ENCODE data around the gene ZNF316.

Gene ZNF316

DNA sequence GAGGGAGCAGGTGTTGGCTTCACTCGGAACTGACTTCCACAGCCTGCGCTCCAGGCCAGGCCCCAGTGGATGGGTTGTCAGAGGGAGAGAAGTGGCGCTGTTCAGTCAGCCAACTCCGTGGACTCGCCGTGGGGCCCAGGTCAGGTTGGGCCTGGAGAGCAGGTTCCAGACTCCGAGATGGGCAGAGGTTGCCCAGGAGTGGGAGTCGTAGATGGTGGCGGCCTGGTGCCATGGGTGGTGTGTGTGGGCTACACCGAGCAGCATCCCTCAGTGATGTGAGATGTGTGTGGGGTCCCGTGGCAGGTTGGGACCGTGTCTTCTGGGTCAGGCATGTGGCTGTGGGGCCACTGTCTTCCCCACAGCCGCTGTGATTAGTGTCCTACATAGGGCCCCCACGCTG is 10.4 kb downstream of the ZNF316 start:
- CTCF ChIA-PET = no interaction called here
- Mint-ChIP-seq H3K27ac (no peak overlapping the region), H3K27me3 (no peaks in the 10 kb centered on the region), H3K4me1 (no peaks in the 10 kb centered on the region), H3K4me3 (no peak overlapping the region), H3K36me3 (peaks cover 78% of the 10 kb centered on the region), H3K9me3 (peaks cover 11% of the 10 kb centered on the region)
- DNase-seq = no peak

- H3K4me1 Mint-ChIP-seq = no peaks in the 10 kb centered on the region
- CTCF ChIA-PET = no interaction called here
- H3K27ac Mint-ChIP-seq = no peak overlapping the region
- H3K36me3 Mint-ChIP-seq = peaks cover 75% of the 10 kb centered on the region
- H3K4me3 Mint-ChIP-seq = no peak overlapping the region
- DNase-seq = no peak
- peaks cover 11% of the 10 kb centered on the region for H3K9me3 Mint-ChIP-seq
- H3K27me3 Mint-ChIP-seq = no peaks in the 10 kb centered on the region
Observed at GRCh38 chr7:6648066-6648814, 11.1 kb downstream of the ZNF316 start.

GRCh38 chr7:6648815-6649104 is 11.6 kb downstream of the ZNF316 start:
- no peak overlapping the region for H3K27ac Mint-ChIP-seq
- CTCF ChIA-PET = no interaction called here

GRCh38 chr7:6649241-6649961 is 12.3 kb downstream of the ZNF316 start:
- CTCF ChIA-PET = no interaction called here
- H3K27ac Mint-ChIP-seq = no peak overlapping the region
- no peak for DNase-seq
- peaks cover 65% of the 10 kb centered on the region for H3K36me3 Mint-ChIP-seq
- H3K9me3 Mint-ChIP-seq = peaks cover 11% of the 10 kb centered on the region
- no peaks in the 10 kb centered on the region for H3K4me1 Mint-ChIP-seq
- no peak overlapping the region for H3K4me3 Mint-ChIP-seq
- no peaks in the 10 kb centered on the region for H3K27me3 Mint-ChIP-seq

More at GRCh38 chr7:6648815-6649104, 11.6 kb downstream of the ZNF316 start:
- Mint-ChIP-seq H3K27me3 (no peaks in the 10 kb centered on the region), H3K36me3 (peaks cover 70% of the 10 kb centered on the region), H3K4me1 (no peaks in the 10 kb centered on the region), H3K4me3 (no peak overlapping the region), H3K9me3 (peaks cover 11% of the 10 kb centered on the region)
- DNase-seq = no peak

DNA sequence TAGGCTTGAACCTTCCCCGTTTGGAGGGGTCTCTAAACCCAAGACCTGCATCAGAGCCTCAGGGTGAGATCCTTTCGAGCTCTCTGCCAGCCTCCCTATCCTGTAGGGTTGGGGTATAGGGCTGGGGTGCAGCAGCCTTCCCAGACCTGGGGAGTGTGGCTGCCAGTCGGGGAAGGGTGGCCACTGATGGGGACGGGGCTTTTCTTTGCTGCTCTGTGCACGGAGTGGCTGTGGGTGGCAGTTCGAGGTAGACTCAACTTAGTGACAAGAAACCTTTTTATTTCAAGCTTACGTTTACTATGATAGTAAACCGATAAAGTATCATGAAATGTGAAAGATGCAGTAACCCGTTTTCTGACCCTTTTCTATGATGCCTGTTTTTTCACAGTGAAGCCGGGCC is 13.0 kb downstream of the ZNF316 start:
- Mint-ChIP-seq H3K27ac (no peak overlapping the region), H3K4me3 (no peak overlapping the region), H3K9me3 (peaks cover 14% of the 10 kb centered on the region), H3K36me3 (peaks cover 63% of the 10 kb centered on the region), H3K4me1 (no peaks in the 10 kb centered on the region), H3K27me3 (no peaks in the 10 kb centered on the region)
- DNase-seq = no peak
- CTCF ChIA-PET = no interaction called here

GRCh38 chr7:6650521-6651011 is 13.4 kb downstream of the ZNF316 start:
- Mint-ChIP-seq H3K9me3 (peaks cover 14% of the 10 kb centered on the region), H3K4me3 (no peak overlapping the region), H3K27ac (no peak overlapping the region), H3K4me1 (no peaks in the 10 kb centered on the region), H3K36me3 (peaks cover 64% of the 10 kb centered on the region), H3K27me3 (no peaks in the 10 kb centered on the region)
- DNase-seq = no peak
- CTCF ChIA-PET = no interaction called here

GRCh38 chr7:6651851-6652445 is 14.8 kb downstream of the ZNF316 start:
- CTCF ChIA-PET = no interaction called here
- Mint-ChIP-seq H3K9me3 (peaks cover 14% of the 10 kb centered on the region), H3K36me3 (peaks cover 54% of the 10 kb centered on the region), H3K4me1 (no peaks in the 10 kb centered on the region), H3K4me3 (no peak overlapping the region), H3K27me3 (no peaks in the 10 kb centered on the region), H3K27ac (no peak overlapping the region)
- no peak for DNase-seq

DNA sequence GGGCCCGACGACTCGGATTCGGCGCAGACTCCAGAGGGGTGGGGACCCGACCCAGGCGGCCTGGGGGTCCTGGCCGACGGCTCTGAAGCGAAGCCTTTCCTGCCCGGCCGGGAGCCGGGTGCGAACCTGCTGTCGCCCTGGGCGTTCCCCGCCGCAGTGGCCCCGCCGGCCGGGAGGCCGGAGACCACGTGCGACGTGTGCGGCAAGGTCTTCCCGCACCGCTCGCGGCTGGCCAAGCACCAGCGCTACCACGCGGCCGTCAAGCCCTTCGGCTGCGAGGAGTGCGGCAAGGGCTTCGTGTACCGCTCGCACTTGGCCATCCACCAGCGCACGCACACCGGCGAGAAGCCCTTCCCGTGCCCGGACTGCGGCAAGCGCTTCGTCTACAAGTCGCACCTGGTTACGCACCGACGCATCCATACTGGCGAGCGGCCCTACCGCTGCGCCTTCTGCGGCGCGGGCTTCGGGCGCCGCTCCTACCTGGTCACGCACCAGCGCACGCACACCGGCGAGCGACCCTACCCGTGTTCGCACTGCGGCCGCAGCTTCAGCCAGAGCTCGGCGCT is 15.4 kb downstream of the ZNF316 start:
- CTCF ChIA-PET = no interaction called here
- no peak for DNase-seq
- H3K4me3 Mint-ChIP-seq = no peak overlapping the region
- no peak overlapping the region for H3K27ac Mint-ChIP-seq
- no peaks in the 10 kb centered on the region for H3K27me3 Mint-ChIP-seq
- peaks cover 49% of the 10 kb centered on the region for H3K36me3 Mint-ChIP-seq
- H3K9me3 Mint-ChIP-seq = peaks cover 14% of the 10 kb centered on the region
- H3K4me1 Mint-ChIP-seq = no peaks in the 10 kb centered on the region

- Mint-ChIP-seq H3K9me3 (peaks cover 14% of the 10 kb centered on the region), H3K27me3 (no peaks in the 10 kb centered on the region), H3K4me3 (no peak overlapping the region), H3K27ac (no peak overlapping the region), H3K4me1 (no peaks in the 10 kb centered on the region), H3K36me3 (peaks cover 45% of the 10 kb centered on the region)
- CTCF ChIA-PET = no interaction called here
- no peak for DNase-seq
Observed at GRCh38 chr7:6653071-6654003, 16.2 kb downstream of the ZNF316 start.

DNA sequence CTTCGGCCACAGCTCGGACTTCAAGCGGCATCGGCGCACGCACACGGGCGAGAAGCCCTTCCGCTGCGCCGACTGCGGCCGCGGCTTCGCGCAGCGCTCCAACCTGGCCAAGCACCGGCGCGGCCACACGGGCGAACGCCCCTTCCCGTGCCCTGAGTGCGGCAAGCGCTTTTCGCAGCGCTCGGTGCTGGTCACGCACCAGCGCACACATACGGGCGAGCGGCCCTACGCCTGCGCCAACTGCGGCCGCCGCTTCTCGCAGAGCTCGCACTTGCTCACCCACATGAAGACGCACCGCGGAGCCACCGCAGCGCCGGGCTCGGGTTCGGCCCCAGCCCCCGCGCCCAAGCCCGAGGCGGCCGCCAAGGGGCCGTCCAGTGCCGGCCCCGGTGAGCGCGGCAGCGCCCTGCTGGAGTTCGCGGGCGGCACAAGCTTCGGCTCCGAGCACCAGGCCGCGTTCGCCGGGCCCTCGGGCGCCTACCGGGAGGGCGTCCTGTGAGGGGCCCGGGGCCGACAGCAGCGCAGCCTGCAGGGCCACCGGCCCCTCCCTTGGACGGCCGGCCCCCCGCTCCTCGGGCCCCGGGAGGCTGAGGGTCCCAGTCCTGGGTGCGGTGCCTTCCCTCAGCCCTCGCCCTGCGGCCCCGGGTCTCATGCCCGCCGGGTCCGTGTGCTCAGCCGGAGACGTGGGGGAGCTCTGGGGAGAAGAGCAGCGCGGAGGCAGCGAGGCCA is 17.2 kb downstream of the ZNF316 start:
- no peak overlapping the region for H3K4me3 Mint-ChIP-seq
- H3K27ac Mint-ChIP-seq = no peak overlapping the region
- CTCF ChIA-PET = no interaction called here
- peaks cover 38% of the 10 kb centered on the region for H3K36me3 Mint-ChIP-seq
- peaks cover 5% of the 10 kb centered on the region for H3K27me3 Mint-ChIP-seq
- peaks cover 14% of the 10 kb centered on the region for H3K9me3 Mint-ChIP-seq
- no peak for DNase-seq
- no peaks in the 10 kb centered on the region for H3K4me1 Mint-ChIP-seq

- peaks cover 12% of the 10 kb centered on the region for H3K27me3 Mint-ChIP-seq
- no peak overlapping the region for H3K27ac Mint-ChIP-seq
- peaks cover 31% of the 10 kb centered on the region for H3K36me3 Mint-ChIP-seq
- H3K9me3 Mint-ChIP-seq = peaks cover 12% of the 10 kb centered on the region
- no peak overlapping the region for H3K4me3 Mint-ChIP-seq
- H3K4me1 Mint-ChIP-seq = no peaks in the 10 kb centered on the region
- CTCF ChIA-PET = no interaction called here
- DNase-seq = no peak
Observed at GRCh38 chr7:6654842-6655610, 17.9 kb downstream of the ZNF316 start.

- Mint-ChIP-seq H3K36me3 (peaks cover 23% of the 10 kb centered on the region), H3K4me3 (no peak overlapping the region), H3K4me1 (no peaks in the 10 kb centered on the region), H3K9me3 (peaks cover 8% of the 10 kb centered on the region), H3K27me3 (peaks cover 12% of the 10 kb centered on the region), H3K27ac (no peak overlapping the region)
- DNase-seq = no peak
- CTCF ChIA-PET = no interaction called here
Observed at GRCh38 chr7:6655636-6656385, 18.7 kb downstream of the ZNF316 start.

Data from activated naive CD4-positive, alpha-beta T cell treated with anti-CD3 and anti-CD28 coated beads, Interleukin-2, amount 10 ng/mL, durations not matched to agents 7 days and 5 days (primary cell).